Parathyroid adenoma (tissue), 2 donors: ENCODE data around the gene POLDIP2.

Experiments
- H2AFZ ChIP-seq: fragments of 300-600 bp; sonication (generic); one replicate; pipeline ENCODE4 v1.7.0; 2017; ENCODE audit warnings: antibody characterized with exemption, mild to moderate bottlenecking
- H3K27ac ChIP-seq: fragments of 300-600 bp; sonication (generic); one replicate; pipeline ENCODE4 v1.7.0; 2017
- H3K27me3 ChIP-seq: fragments of 300-600 bp; sonication (generic); one replicate; pipeline ENCODE4 v1.7.0; 2017; ENCODE audit warnings: low read length; ENCODE audit not compliant: control insufficient read depth, insufficient read depth
- H3K36me3 ChIP-seq: fragments of 300-600 bp; sonication (generic); one replicate; pipeline ENCODE4 v1.7.0; 2017; ENCODE audit warnings: low read length; ENCODE audit not compliant: control insufficient read depth, insufficient read depth
- H3K4me1 ChIP-seq: fragments of 300-600 bp; sonication (generic); one replicate; pipeline ENCODE4 v1.7.0; 2017; ENCODE audit warnings: control low read depth
- H3K4me2 ChIP-seq: fragments of 300-600 bp; sonication (generic); one replicate; pipeline ENCODE4 v1.7.0; 2017; ENCODE audit warnings: low read length
- H3K4me3 ChIP-seq: fragments of 300-600 bp; sonication (generic); one replicate; pipeline ENCODE4 v1.7.0; 2017; ENCODE audit warnings: low read depth, low read length
- H3K79me2 ChIP-seq: fragments of 300-600 bp; sonication (generic); one replicate; pipeline ENCODE4 v1.7.0; 2017; ENCODE audit warnings: control low read depth
- H3K9ac ChIP-seq: fragments of 300-600 bp; sonication (generic); one replicate; pipeline ENCODE4 v1.7.0; 2017; ENCODE audit warnings: mild to moderate bottlenecking
- H3K9me3 ChIP-seq: fragments of 300-600 bp; sonication (generic); one replicate; pipeline ENCODE4 v1.7.0; 2017; ENCODE audit warnings: low read length; ENCODE audit not compliant: control insufficient read depth
- TF ChIP-seq, protein P1 (sequence below): fragments of 300-600 bp; sonication (generic); IDR thresholded peaks from one replicate; pipeline ENCODE4 v1.7.0; 2017; ENCODE audit warnings: antibody characterized with exemption, mild to moderate bottlenecking
- donor health status: primary hyperparathyroidism.

POLDIP2 gene, protein sequence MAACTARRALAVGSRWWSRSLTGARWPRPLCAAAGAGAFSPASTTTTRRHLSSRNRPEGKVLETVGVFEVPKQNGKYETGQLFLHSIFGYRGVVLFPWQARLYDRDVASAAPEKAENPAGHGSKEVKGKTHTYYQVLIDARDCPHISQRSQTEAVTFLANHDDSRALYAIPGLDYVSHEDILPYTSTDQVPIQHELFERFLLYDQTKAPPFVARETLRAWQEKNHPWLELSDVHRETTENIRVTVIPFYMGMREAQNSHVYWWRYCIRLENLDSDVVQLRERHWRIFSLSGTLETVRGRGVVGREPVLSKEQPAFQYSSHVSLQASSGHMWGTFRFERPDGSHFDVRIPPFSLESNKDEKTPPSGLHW

DNA sequence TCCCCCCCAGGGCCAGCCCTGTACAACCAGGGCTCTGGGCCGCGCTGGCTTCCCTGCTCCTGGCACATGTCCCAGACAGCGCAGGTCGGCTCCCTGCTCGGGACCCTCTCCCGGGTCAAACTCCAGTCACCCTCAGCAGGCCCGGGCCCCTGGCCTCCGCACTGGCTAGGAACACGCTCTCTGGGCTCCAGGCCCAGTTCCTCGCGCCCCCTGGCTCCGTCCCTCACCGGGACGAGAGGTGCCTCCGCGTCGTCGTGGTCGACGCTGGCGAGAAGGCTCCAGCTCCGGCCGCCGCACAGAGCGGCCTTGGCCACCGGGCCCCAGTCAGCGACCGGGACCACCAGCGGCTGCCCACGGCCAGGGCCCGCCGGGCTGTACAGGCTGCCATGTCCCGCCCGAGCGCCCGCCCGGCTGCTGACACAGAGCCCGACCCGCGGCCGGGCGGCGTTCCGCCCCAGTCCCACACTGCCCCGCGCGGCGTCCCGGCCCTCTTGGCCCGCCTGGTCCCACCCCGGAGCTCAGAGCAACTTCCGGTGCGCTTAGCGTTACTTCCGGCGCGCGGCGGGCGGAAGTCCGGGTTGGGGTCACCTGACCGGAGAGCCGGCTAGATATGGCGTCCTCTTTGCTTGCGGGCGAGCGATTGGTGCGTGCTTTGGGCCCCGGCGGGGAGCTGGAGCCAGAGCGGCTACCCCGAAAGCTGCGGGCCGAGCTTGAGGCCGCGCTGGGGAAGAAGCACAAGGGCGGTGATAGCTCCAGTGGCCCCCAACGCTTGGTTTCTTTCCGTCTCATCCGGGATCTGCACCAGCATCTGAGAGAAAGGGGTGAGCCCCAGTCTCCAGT lies at the start of gene POLDIP2:
Gene POLDIP2 (minus strand): TSS at position 467 of the 840 bp plus-strand sequence. CDS start 79 bp downstream, at position 388.
- H2AFZ ChIP-seq = peak within 1 kb of the TSS; percentile 87
- H3K9ac ChIP-seq = peak within 1 kb of the TSS; percentile 68
- no peaks in the 10 kb centered on the region for H3K27me3 ChIP-seq
- no peaks in the 10 kb centered on the region for H3K36me3 ChIP-seq
- TF ChIP-seq, protein P1, sequence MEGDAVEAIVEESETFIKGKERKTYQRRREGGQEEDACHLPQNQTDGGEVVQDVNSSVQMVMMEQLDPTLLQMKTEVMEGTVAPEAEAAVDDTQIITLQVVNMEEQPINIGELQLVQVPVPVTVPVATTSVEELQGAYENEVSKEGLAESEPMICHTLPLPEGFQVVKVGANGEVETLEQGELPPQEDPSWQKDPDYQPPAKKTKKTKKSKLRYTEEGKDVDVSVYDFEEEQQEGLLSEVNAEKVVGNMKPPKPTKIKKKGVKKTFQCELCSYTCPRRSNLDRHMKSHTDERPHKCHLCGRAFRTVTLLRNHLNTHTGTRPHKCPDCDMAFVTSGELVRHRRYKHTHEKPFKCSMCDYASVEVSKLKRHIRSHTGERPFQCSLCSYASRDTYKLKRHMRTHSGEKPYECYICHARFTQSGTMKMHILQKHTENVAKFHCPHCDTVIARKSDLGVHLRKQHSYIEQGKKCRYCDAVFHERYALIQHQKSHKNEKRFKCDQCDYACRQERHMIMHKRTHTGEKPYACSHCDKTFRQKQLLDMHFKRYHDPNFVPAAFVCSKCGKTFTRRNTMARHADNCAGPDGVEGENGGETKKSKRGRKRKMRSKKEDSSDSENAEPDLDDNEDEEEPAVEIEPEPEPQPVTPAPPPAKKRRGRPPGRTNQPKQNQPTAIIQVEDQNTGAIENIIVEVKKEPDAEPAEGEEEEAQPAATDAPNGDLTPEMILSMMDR = peak; percentile 15
- H3K79me2 ChIP-seq = peaks cover 15% of the 10 kb centered on the region
- peak within 1 kb of the TSS; percentile 68 for H3K27ac ChIP-seq
- peak within 1 kb of the TSS; percentile 96 for H3K4me2 ChIP-seq
- H3K9me3 ChIP-seq = no peaks in the 10 kb centered on the region
- H3K4me3 ChIP-seq = peak within 1 kb of the TSS; percentile 90
- H3K4me1 ChIP-seq = peaks cover 15% of the 10 kb centered on the region

- Histone ChIP-seq H3K36me3 (no peaks in the 10 kb centered on the region), H3K4me2 (peak overlapping the region; percentile 85), H3K9ac (no peak overlapping the region), H3K9me3 (no peaks in the 10 kb centered on the region), H3K4me3 (peak overlapping the region; percentile 73), H2AFZ (peak overlapping the region; percentile 89), H3K27me3 (no peaks in the 10 kb centered on the region), H3K4me1 (peaks cover 13% of the 10 kb centered on the region), H3K79me2 (no peaks in the 10 kb centered on the region), H3K27ac (peak overlapping the region; percentile 8)
- TF ChIP-seq, protein P1 = no peak
Observed at GRCh38 chr17:28406473-28406814, 49.1 kb upstream of the POLDIP2 start.

DNA sequence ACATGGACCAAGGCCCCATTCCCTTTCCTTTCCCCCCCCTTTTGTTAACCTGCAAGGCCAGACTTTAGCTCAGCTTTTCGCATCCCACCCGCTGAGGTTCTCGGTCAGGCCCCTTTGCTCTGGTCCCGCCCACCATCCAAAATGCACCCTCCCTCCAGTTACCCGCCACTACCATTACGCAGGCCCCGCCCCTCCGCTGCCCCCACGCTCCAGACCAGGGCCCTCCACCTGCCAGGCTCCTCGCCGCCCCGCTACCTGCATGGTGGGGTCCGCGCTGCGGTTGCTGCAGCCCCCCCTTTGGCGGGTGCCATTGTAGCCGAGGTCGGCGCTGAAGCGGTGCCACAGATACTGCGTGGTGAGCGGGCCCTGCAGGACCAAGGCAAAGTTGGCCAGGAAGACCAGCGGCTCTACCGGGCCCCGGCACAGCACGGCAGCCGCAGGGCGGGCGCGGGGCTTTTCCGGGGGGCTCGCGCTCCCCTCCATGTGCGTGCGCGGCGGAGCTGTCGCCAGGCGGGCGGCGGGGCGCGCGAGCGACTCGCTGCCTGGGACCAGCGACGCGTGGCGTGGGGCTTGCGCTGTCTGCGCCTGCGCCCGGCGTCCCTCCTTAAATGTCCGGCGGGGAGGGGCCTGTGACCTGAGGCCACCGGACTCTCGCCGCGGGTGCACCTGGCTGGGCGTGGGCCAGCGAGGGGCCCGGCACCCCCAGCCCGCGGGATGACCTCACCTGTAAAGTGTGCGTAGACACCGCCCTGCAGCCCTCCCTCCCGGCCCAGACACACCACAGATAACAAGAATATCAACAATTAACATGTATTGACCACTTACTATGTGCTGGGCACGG lies 48.5 kb upstream of the POLDIP2 start, which contains the start of gene SLC46A1:
Gene SLC46A1 (minus strand): TSS at position 581 of the 841 bp plus-strand sequence. CDS start 98 bp downstream, at position 483.
- H2AFZ ChIP-seq = peak within 1 kb of the TSS; percentile 89
- no peaks in the 10 kb centered on the region for H3K36me3 ChIP-seq
- peak within 1 kb of the TSS; percentile 73 for H3K4me3 ChIP-seq
- H3K4me1 ChIP-seq = peaks cover 13% of the 10 kb centered on the region
- peak within 1 kb of the TSS; percentile 85 for H3K4me2 ChIP-seq
- no peaks in the 10 kb centered on the region for H3K79me2 ChIP-seq
- TF ChIP-seq, protein P1 = peak; percentile 6
- H3K9ac ChIP-seq = peak within 1 kb of the TSS; percentile 57
- peak within 1 kb of the TSS; percentile 8 for H3K27ac ChIP-seq
- no peaks in the 10 kb centered on the region for H3K27me3 ChIP-seq
- no peaks in the 10 kb centered on the region for H3K9me3 ChIP-seq

DNA sequence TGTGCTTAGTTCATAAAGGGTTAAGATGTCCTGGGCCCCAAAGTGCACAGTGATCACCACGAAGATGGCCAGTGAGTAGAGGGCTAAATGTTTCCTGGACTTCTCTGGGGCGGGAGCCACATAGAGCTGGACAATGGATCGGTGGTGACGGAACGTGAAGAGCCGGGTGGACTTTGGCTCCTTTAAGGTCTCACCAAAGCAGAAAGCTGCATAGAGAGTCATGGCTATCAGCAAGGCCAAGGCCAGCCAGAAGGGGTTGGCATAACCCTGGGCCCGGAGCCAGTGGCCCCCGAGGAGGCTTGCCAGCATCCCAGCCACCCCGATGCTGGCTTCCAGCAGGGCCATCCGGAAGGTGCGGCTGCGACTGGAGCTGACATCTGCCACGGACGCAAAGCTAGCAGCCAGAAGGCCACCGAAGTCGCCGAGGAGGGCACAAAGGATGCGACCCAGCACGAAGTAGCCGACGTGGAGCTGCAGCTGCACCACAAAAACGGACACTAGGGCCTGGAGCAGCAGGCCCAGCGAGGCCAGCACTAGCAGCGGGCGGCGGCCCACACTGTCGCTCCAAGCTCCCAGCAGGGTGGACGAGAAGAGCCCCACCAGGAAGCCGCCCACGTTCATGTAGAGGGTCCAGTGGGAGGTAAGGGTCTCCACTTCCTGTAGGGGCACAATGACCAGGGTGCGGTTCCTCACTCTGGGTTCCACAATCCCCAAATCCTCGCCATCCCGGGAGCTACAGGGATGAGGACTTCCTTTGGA lies 47.7 kb upstream of the POLDIP2 start:
- Histone ChIP-seq H3K79me2 (no peaks in the 10 kb centered on the region), H3K36me3 (no peaks in the 10 kb centered on the region), H3K9me3 (no peaks in the 10 kb centered on the region), H3K27me3 (no peaks in the 10 kb centered on the region), H3K4me3 (peak overlapping the region; percentile 73), H3K4me2 (peak overlapping the region; percentile 85), H3K4me1 (peaks cover 13% of the 10 kb centered on the region), H2AFZ (no peak overlapping the region), H3K9ac (no peak overlapping the region), H3K27ac (no peak overlapping the region)
- TF ChIP-seq, protein P1 = no peak
